GM21576 (cell line): ENCODE measurements around the gene TNNI3.
"Not testable (repeated sequence)": the region's sequence is repeated elsewhere in the genome, so short reads cannot be mapped to it uniquely, and the experiment has no call there.

ENCODE experiments used
- ATAC-seq: cut with Tn5 transposase; IDR thresholded peaks from one replicate; pipeline ENCODE4 v1.9.1; 2021; ENCODE audit warnings: mild to moderate bottlenecking, moderate library complexity; ENCODE audit not compliant: unreplicated experiment

The TNNI3 gene

DNA sequence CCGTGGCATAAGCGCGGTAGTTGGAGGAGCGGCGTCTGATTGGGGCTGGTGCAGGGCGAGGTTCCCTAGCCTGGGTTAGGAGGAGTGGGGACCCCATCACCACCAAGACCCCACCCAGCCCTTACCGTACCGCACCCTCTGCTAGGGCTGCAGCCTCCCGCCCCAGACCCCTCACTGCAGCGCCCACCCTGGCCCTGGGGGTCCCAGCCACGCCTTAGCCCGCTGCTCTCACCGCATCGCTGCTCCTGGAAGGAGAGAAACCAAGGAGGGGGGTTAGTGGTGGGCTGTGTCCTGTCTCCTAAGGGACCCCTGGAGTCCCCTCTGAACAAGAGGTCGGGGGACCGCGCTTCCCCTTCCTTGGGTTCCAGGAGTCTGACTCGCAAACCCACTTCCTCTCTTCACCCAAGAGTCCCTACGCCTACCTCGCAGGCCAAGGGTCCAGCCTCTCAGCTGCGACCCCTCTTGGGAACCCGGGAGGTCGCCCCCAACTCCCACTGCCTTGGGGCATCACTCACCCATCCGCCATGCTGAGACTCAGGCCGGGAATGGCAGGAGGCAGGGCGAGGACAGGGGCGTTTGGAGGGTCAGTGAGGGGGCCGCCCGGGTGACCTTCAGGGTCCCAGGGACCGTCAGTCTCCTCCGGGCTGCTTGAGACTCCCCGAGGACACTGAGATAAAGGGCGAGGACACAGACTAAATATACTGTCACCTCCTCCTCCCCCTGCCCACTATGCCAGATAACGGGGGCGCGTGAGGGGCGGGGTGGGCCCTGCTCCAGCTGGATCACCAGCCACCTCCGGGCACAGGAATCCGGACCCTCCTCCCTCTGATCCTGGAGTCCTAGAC lies at the start of gene TNNI3:
TNNI3 (minus strand) TSS at position 669 of the 845 bp plus-strand sequence; CDS start at position 526, 143 bp downstream.
- no peak for ATAC-seq

DNA sequence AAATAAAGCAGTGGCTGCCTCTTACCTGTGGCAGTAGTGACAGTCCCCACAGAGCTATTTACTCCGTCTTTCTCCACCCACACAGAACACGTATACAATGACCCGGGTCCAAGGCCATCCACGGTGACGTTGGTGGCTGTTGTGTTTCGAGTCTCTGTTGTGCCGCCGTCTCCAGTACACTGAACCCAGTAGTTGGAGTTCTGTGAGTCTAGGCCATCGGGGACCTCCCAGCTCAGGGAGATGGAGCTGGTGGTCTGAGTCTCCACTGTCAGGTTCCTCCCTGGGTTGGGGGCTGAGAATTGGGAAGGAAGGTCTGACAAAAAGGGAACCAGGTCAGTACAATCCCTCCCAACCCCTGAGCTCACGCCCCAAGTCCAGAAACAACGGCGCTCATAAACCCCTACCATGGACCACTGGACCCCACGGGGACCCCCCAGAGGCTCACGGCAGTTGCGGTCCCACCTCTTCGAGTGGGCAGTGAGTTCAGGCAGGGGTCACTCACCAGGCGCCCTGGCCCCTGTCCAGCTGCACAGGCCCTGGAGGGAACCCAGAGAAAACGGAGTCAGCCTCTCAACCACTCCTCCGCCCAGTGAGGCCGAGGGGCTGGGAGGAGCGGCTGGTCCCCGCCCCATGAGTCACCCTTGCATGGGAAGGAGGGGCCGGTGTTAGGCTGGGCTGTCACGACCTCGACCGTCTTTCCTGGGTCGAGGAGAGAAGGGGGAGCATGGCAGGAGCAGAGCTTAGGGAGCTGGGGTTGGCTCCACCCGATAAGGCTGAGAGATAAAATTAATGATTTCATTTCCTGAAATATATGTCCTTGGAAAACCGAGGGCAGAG lies 49.4 kb upstream of the TNNI3 start:
- ATAC-seq = no peak

- ATAC-seq = not testable (repeated sequence)
Observed at GRCh38 chr19:55202199-55202598, 44.7 kb upstream of the TNNI3 start.

GRCh38 chr19:55199620-55200204 lies 42.2 kb upstream of the TNNI3 start:
- no peak for ATAC-seq

DNA sequence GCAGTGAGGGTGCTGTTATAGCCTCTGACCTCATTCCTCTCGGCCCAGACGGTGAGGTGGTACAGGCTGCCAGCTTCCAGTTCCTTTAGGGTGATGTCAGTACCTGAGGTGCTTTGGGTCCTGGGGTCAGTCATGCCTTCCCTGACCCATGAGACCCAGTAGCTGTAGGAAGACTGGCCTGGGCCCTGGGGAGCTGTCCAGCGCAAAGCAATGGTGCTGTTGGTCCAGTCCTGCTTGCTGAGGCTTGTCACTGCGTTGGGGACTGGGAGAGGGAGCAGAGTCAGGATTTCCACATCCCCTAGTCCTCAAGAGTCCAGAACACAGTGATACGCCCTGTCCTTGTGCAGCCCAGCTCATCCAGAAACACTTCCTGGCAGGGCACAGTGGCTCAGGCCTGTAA lies 41.1 kb upstream of the TNNI3 start:
- no peak for ATAC-seq

DNA sequence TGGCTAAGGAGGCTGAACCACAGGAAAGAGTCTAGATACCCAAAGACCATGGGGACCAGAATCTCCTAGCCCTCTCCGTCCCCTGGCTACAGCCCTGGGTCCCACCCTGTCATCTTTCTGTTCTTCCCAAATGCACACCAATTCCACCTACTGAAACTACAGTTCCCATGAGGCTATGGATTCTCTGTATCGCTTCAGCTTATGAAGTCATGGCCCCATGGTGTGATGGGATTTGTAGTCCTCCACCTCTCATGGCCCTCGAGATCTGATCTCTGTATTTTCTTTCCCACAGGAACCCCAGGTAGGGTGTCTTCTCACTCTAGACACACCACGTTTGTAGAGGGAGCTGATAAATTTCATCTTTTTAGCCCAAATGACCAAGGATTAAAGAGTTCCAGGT lies 40.0 kb upstream of the TNNI3 start:
- ATAC-seq = no peak

- ATAC-seq = no peak
Observed at GRCh38 chr19:55196803-55197202, 39.3 kb upstream of the TNNI3 start.

GRCh38 chr19:55193481-55193880 lies 35.9 kb upstream of the TNNI3 start:
- ATAC-seq = no peak

GRCh38 chr19:55189403-55189835 lies 31.9 kb upstream of the TNNI3 start:
- ATAC-seq = no peak

DNA sequence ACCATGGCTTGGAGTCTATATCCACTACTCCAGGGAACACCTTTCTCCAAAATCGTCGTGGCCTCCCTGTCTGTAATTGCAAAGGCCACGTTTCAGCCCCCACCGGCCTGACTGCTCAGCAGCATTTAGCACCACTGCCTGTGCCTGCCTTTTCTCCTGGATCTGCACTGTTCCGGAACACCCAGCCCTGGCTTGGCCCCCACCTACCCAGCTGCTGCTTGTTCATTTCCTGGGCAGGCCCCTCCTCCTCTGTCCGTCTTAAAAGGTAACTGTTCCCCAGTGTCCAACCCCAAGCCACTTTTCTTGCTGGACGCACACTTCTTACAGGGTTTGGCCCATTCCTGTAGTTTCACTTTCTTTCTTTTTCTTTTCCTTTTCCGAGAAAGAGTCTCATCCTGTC lies 31.1 kb upstream of the TNNI3 start:
- ATAC-seq = no peak

DNA sequence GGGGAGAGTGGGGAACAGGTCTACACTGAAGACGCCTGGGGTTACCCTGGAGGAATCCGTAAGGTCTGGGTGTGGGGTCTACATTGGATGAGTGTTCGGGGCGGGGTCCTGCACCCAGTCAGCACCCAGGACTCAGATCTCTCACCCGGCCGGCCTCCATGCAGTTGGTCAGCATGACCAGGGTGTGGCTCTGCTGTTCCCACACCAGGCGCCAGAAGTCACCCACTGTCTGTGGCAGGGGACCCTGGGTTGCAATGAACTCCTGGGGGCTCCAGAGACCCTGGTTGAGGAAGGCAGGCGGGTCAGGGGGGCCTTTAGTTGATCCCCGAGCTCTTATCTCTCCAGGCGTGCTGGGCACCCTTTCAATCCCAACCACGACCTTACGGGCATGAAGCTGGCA lies 28.5 kb upstream of the TNNI3 start:
- ATAC-seq = no peak

GRCh38 chr19:55181740-55182139 lies 24.2 kb upstream of the TNNI3 start:
- no peak for ATAC-seq

- no peak for ATAC-seq
Observed at GRCh38 chr19:55179606-55180484, 22.3 kb upstream of the TNNI3 start, which contains the start of gene SYT5. Gene SYT5 (minus strand): TSS chr19:55180289. CDS start chr19:55179041, 1,248 bp downstream.

DNA sequence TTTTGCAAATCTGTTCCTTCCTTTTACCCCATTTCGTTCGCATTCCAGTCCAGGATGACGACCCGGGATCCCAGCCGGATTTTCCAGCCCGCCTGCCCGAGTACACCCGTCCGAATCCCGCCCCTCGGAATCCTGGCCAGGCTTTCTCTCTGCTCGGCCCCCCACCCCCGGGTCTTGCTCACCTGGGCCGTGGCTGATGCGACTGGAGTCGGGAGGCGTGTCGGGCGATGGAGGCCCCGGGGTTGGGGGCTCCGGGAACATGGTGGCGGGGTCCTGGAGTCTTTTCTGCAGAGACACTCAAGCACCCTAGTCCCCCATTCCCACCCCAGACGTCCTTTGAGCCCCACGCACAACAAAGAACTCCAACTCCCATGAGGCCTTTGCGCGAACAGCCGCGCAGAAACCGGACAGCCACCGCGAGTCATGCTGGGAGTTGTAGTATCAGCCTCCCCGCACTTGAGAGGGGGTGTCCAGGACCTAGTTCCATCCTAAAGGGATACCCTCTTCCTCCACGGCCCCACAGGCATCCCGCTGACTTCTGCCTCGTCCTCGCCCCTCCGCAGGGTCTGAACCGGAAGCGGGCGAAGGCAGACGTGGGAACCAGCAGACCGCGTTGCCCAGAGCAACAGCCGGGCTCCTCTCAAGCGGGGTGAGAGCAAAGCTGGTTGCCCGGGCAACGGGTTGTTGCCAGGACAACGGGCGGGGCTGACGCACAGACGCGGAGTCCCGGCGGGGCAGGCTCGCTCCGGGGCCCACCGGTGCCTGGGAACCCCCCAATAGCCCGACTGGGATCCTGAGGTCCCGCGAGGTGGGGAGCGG lies 21.5 kb upstream of the TNNI3 start:
- ATAC-seq = peak; percentile 58

DNA sequence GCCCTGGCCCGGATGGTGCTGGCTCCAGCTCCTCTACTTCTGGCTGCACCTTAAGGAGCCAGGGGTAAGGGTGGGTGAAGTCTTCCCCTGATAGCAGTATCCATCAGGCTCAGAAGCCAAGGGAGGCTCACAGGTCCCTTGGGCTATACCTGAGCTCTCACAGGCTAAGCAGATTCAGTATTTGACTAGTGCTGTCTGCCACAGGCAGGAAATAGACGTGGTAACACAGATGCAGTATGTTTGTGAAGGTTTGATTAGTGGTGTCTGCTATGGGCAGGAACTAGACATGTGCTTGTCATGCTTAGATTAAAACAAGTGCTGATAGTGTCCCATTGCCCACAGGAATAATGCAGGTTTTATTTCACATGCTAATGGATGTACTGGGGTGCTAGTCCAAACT lies 18.5 kb upstream of the TNNI3 start:
- ATAC-seq = no peak

- no peak for ATAC-seq
Observed at GRCh38 chr19:55175117-55175867, 17.8 kb upstream of the TNNI3 start.

DNA sequence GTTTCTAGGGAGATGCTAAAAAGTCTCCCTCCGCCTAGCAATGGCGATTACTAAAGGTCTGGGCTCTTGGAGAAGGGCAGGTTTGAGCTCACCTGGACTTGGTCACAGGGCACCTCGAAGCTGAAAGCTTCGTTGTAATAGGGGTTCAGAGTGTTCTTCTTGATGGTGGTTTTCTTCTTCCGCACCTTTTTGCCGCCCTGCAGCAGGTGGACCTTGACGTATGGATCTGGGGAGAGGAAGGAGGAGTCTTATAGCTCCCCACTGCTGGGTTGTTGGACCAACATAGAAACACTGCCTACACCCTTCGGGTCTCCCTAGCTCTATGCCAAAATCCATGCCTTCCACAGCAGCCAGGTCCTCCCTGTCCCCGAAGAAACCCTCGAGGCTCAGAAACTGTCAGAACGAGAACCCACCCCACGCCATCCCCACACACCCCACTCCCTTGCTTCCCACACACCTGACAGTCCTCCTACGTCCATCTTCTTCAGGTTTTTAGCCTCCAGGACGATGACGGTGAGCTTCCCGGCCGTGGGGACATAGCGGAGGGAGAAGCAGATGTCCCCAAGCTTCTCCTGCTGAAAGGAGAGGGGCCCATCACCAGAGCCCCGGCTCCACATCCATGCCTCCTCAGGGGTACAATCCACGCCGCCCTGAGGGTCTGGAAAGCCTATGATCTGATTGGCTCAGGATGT lies 17.0 kb upstream of the TNNI3 start:
- no peak for ATAC-seq

DNA sequence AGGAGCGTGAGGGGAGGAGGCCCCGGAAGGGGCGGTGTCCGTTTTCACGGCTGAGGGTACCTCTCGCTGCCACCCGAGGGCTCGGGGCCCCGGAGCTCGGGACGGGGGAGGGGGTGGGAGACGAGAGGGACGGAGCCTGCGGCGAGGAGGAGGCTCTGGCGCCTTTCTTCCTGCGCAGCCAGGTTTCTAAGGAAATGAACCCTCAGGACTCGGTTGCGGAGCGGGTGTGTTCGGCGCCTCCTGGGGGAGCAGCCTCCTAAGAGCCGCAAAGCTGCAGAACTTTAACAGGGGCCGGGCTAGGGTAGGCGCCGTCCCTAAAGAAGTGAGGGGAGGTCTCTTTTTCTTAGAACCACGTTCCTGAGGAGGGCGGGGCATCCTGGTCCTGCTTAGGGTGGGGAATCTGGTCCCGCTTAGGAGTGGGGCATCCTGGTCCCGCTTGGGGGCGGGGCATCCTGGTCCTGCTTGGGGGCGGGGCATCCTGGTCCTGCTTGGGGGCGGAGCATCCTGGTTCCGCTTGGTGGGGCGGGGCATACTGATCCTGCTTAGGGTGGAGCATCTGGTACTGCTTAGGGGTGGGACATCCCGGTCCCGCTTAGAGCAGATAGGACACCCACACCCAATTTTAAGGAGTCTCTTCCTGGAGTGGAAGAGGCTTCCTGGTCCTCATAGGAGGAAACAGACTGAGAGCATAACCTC lies 16.3 kb upstream of the TNNI3 start:
- ATAC-seq = no peak
